ENCODE results near the gene ZNF407.

DNA sequence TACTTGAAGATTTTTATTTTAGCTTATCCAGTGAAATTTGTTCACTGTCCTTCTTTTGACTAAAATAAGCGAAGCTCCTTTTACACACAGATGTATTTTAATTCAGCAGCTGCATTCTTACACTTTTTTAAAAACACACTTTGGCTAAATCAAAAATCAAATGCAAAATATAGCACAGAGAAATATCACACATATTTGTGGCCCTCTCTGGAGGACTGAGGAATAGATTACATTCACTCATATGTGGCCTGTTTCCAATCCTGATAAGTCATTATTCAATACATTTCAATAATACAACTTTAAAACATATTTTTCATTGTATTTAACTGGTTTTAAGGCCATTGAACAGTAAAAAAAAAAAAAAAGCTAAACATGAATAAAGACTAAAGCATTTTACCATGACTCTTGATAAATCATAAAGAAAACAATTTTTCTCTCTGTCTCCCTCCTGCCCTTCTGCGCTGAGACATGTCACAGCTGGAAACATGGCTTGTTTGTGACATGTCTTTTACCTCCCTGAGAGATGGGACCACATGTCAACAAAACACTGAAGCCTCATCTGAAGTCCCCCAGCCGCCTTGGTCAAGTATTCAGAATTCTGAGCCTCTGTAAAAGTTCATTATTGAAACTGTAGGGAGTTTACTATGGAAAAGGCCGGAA lies 221.0 kb downstream of the ZNF407 start:
- TF ChIP-seq, protein P1, sequence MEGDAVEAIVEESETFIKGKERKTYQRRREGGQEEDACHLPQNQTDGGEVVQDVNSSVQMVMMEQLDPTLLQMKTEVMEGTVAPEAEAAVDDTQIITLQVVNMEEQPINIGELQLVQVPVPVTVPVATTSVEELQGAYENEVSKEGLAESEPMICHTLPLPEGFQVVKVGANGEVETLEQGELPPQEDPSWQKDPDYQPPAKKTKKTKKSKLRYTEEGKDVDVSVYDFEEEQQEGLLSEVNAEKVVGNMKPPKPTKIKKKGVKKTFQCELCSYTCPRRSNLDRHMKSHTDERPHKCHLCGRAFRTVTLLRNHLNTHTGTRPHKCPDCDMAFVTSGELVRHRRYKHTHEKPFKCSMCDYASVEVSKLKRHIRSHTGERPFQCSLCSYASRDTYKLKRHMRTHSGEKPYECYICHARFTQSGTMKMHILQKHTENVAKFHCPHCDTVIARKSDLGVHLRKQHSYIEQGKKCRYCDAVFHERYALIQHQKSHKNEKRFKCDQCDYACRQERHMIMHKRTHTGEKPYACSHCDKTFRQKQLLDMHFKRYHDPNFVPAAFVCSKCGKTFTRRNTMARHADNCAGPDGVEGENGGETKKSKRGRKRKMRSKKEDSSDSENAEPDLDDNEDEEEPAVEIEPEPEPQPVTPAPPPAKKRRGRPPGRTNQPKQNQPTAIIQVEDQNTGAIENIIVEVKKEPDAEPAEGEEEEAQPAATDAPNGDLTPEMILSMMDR (IDR thresholded peaks at IDR 0.05): no peak
- no peak for TF ChIP-seq POLR2A (IDR thresholded peaks at IDR 0.05)
- no peak for TF ChIP-seq EP300 (IDR thresholded peaks at IDR 0.05)
- TF ChIP-seq POLR2AphosphoS5 (IDR thresholded peaks at IDR 0.05): no peak

Measured in stomach (tissue), 4 donors.